KOPT-K1 (cell line): ENCODE measurements around the gene MLLT1.

ENCODE experiments used
- H3K27ac ChIP-seq: fragments of 200-600 bp; sonication (generic); 2 replicates; pipeline ENCODE4 v1.5.1; 2016; ENCODE audit warnings: antibody characterized with exemption, mild to moderate bottlenecking, low read depth, low read length; ENCODE audit not compliant: poor library complexity, severe bottlenecking
- H3K36me3 ChIP-seq: fragments of 200-600 bp; sonication (generic); 2 replicates; pipeline ENCODE4 v1.5.1; 2017; ENCODE audit warnings: antibody characterized with exemption, mild to moderate bottlenecking, low read length, moderate library complexity; ENCODE audit not compliant: insufficient read depth
- H3K9me3 ChIP-seq: fragments of 200-600 bp; sonication (generic); 2 replicates; pipeline ENCODE4 v1.5.1; 2017; ENCODE audit warnings: antibody characterized with exemption, low read length, mild to moderate bottlenecking; ENCODE audit not compliant: insufficient read depth, poor library complexity, severe bottlenecking

Gene MLLT1

DNA sequence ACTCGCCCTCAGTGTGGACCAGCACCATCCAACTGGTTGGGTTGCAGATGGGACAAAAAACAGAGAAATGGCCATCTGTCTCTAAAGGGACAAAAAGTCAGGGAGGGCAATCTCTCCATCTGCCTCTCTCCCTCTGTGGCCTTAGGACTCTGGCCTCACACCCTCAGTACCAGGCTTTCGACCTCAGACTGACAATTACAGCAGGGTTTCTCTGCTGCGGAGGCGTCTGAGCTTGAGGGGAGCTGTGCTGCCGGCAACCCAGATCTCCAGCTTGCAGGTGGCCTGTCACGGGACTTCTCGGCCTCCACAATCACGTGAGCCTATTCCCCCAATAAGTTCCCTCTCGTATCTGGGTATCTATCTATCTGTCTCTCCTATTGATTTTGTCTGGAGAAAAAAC, 27.7 kb downstream of the MLLT1 start:
- peaks cover 5% of the 10 kb centered on the region for H3K9me3 ChIP-seq
- H3K36me3 ChIP-seq, result peaks cover 66% of the 10 kb centered on the region
- no peak overlapping the region for H3K27ac ChIP-seq

DNA sequence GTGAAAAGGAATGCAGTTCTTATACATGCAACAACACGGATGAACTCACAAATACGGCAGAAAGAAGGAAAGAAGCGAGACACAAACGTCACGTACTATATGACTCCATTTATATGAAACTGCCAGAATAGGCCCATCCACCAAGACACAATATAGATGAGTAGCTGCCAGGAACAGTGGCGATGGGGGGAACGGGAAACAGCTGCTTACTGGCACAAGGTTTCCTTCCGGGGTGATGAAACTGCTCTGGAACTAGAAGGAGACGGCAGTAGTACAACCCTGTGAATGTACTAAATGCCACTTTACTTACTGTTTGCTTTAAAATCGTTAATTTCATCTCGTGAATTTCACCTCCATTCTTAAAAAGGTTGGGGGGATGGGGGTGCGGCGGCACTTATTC, 28.9 kb downstream of the MLLT1 start:
- peaks cover 15% of the 10 kb centered on the region for H3K9me3 ChIP-seq
- H3K27ac ChIP-seq, result no peak overlapping the region
- H3K36me3 ChIP-seq, result peaks cover 71% of the 10 kb centered on the region

DNA sequence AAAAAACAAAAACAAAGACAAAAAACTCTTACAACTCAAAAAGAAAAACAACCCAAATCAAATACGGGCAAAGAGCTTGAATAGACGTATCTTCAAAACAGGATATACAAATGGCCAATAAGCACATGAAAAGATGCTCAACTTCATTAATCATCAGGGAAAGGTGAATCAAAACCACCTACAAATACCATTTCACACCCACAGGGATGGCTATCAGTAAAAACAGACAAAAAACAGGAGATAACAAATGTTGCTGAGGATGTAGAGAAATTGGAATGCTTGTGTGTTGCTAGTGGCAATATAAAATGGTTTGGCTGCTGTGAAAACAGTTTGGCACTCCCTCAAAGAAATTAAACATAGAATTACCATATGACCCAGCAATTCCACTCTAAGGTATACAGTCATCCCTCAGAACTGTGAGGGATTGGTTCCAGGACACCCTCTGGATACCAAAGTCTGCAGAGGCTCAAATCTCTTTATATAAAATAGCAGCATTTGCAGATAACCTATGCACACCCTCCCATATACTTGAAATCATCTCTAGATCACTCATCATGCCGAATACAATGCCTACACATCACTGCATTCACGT, 29.7 kb downstream of the MLLT1 start:
- Histone ChIP-seq H3K9me3 (peaks cover 15% of the 10 kb centered on the region), H3K27ac (no peak overlapping the region), H3K36me3 (peaks cover 63% of the 10 kb centered on the region)

DNA sequence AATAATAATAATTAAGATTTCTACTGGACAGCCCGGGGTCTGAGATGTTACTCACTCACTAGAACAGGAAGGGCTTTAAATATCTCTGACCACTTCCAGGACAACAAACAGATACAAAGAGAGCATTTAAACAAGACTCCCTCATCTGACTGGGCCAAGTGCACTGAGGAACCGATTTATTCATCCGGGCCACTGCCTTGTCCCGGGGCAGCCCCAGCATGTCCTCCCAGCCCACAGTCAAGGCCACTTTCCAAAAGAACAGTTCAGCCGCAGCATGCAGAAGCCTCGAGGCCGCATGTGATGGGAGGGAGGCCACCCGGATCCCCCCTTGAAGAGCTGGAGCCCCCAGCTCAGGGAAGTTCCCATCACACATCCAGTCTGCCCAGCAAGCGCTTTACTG, 30.5 kb downstream of the MLLT1 start:
- H3K36me3 ChIP-seq, result peaks cover 55% of the 10 kb centered on the region
- peaks cover 15% of the 10 kb centered on the region for H3K9me3 ChIP-seq
- no peak overlapping the region for H3K27ac ChIP-seq

DNA sequence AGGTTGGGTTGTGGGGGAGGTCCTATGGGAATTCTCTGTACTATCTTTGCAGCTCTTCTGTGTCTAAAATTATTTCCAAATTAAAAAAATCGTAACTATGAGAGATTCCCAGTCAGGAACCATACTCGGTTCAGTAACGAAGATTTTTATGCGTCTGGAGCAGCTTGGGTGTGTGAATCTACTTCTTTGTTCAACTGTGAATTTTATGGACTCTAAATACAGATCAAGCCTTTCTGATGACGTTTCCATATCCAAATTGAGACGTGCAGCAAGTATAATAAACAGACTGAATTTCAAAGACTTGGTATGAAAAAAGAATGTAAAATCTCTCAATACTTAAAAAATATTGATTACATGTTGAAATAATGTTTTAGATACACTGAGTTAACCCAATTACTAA, 30.9 kb downstream of the MLLT1 start:
- Histone ChIP-seq H3K27ac (no peak overlapping the region), H3K9me3 (peaks cover 15% of the 10 kb centered on the region), H3K36me3 (peaks cover 50% of the 10 kb centered on the region)

DNA sequence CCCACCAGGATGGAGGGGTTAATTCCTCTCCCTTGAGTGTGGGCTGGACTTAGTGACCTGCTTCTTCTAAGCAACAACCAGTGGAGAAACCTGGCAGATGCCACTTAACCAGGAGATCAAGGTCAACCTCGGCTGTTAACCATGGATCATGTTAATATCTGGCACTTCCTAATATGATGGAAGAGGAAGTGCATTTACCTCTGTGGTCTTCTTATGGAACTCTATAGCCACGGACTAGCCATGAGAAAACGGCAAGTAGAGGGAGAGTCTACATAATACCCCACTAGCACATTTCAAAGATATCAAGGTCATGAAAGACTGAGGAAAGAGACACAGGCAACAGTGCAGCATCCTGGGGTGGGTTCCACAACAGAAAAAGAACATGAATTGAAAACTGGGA, 31.4 kb downstream of the MLLT1 start:
- H3K27ac ChIP-seq, result no peak overlapping the region
- peaks cover 49% of the 10 kb centered on the region for H3K36me3 ChIP-seq
- peaks cover 15% of the 10 kb centered on the region for H3K9me3 ChIP-seq

DNA sequence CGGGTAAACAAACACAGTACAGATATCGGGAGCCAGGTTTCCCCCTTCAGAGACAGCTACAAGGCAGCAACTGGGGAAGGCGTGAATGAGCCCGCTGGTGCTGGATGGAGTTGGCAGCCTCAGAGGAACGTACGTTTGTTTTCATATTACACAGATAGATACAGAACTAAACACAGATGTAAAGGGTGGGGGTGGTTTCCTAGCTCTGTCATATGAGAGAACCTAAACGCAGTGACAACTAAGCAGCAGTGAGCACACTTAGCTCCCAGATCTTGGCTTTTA, 32.8 kb downstream of the MLLT1 start:
- Histone ChIP-seq H3K27ac (no peak overlapping the region), H3K36me3 (peaks cover 53% of the 10 kb centered on the region), H3K9me3 (peaks cover 15% of the 10 kb centered on the region)

DNA sequence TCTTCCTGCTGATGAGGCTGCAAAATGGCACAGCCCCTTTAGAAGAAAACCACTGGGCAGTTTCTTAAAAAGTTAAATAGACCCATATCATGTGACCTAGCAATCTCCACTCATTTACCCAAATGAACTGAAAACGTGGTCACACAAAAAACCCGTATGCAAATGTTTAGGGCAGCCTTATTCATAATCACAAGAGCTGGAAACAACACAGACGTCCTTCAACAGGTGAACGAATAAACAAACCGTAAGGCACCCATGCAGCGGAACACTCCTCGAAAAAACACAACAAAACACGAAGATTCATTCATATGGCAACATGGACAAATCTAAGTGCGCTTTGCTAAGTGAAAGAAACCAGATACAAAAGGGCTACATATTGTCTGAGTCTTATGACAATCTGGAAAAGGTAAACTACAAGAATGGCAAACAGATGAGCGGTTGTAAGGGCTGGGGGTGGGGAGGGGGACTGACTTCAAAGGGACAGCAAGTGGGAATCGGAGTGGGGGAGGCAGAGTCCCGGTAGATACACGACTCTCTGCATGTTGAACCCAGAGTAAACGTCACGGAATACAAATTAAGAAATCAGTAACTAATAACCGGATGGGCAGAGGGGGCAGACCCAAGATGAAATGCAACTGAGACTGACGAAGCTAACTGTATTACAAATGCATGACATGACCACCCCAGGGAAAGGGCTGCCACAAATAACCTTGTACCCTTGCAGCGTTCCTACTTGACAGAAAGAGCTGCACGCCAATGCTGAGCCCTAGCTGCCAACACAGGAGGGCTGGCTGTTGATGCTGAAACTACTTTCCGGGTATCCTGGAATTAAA, 33.4 kb downstream of the MLLT1 start:
- Histone ChIP-seq H3K27ac (no peak overlapping the region), H3K36me3 (peaks cover 53% of the 10 kb centered on the region)

DNA sequence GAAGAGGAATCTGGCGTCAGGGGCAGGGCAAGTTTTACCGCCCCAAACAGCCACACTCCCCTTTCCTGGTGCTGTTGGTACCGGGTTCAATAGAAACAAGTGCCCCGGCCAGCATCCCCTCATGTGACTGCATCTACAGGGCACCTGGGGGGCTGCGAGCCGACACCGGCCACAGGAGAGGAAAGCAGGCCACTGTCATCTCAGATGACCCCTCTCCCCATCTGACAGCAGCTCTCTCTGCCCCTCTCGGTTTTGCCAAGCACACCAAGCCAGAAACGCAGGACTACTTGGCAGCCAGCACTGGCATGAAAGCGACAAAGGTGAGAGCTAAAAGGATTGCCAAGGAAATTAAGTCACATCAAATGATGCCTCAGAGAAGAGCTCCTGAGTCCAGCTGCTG, 37.1 kb downstream of the MLLT1 start:
- peaks cover 15% of the 10 kb centered on the region for H3K9me3 ChIP-seq
- peaks cover 33% of the 10 kb centered on the region for H3K36me3 ChIP-seq
- peak overlapping the region; percentile 34 for H3K27ac ChIP-seq

More for the DNA sequence above, 33.4 kb downstream of the MLLT1 start:
- peaks cover 15% of the 10 kb centered on the region for H3K9me3 ChIP-seq

DNA sequence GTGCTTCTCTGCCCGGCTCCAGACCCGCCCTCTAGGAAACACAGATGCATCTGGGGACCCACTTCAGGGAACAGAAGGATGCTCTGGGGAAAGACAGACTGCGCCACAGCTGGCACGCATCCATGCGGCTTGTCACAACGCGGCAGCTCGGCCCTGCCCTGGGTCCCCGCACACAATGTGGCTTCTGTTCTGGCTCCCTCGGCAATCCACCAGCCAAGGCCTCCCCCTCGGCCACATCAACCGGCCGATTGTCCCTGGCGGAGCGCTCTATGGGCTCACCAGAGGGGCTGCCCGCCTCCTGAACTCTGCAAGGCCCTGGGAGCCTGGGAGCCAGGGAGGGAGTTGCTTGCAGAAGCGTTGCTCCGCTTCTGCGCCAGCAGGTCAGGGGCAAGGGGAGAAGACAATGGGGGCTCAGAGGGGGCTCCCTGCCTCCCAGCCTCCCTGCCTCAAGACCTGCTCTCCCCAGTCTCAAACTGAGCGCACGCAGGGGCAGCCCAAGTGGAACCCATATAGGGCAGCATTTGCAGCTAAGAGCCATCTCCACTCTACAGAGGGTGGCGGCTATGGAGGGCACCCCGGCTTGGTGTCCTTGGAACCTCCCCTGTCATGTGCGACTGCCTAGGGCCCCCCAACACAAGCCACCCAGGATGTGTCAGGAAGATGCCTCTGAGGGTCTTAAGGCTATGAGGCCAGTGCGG, 37.9 kb downstream of the MLLT1 start:
- no peak overlapping the region for H3K27ac ChIP-seq

DNA sequence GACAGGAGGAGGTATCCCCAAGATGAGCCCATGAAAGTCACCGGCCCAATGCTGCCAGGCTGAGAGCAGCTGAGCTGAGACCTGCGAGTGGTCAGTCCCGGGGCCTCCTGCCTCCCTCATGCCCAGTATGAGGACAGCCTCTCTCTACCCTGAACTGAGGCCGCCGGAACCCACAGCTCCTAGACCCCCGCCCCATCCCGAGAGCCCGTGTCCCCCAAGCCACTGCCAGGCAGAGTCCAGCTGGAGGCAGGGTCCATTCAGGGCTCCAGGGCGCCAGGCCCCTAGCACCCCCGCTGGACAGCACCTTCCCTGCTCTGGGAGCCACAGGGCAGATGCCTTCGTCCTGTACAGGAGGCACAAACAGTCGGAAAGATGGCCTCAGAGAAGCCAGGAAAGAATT, 38.7 kb downstream of the MLLT1 start:
- no peak overlapping the region for H3K27ac ChIP-seq
- peaks cover under 1% of the 10 kb centered on the region for H3K9me3 ChIP-seq
- H3K36me3 ChIP-seq, result peaks cover 22% of the 10 kb centered on the region; the same call in 1 of the 2 replicates

More for the DNA sequence above, 37.9 kb downstream of the MLLT1 start:
- H3K9me3 ChIP-seq, result peaks cover 8% of the 10 kb centered on the region
- peaks cover 25% of the 10 kb centered on the region for H3K36me3 ChIP-seq

DNA sequence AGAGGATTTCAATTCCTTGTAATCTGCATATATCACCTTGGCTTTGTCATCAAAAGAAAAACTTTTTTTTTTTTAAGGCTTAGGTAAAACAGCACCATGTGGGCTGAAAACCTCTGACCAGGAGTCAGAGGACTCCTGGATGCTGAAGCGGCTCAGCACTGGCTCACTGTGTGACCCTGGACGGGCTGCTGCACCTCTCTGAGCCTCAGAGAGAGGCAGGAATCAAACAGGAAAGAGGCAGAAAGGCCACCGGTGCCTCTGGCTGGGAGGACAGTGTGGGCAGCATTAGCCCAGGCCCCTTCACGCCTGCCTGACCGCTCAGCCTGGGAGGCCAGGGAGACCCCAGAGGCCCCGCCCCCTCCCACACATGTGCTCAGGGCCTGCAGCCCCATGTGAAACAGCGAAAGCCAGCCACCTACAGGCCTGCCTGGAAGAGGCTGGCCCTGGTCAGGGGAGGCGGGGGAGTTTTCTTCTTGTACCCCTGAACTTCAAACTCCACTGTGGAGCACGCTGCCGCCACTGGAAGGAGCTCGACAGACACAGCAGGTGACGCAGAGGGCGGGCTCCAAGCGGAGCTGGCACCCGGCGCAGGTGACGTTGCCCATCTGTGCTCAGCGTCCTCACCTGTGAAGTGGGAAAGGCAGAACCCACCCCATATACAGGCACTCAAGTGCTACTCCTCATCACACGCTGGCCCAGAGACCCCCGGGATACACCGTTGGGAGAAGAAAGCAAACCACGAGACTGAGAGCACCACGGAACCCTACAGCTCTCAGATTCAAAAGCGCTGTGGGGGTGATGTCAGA, 39.7 kb downstream of the MLLT1 start:
- H3K9me3 ChIP-seq, result no peaks in the 10 kb centered on the region
- peak overlapping the region; percentile 51 for H3K27ac ChIP-seq
- H3K36me3 ChIP-seq, result peaks cover 22% of the 10 kb centered on the region; the same call in 1 of the 2 replicates

DNA sequence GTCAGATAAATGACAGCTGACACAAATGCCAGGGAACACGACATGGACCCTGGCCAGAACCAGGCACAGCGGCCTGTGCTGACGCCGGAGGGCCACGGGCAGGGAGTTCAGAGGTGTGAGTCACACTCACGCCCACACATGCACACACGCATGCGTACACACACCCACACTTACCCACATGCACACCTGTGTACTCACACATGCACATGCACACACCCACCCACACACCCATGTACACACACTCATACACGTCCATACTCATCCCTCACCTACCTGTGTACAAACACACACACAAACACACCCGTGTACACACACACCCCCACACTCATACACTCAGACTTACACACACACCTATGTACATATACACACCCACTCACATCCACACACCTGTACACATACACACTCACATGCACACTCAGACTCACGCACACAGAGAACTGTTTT, 40.4 kb downstream of the MLLT1 start:
- peaks cover 22% of the 10 kb centered on the region; the same call in 1 of the 2 replicates for H3K36me3 ChIP-seq
- H3K27ac ChIP-seq, result peak overlapping the region; percentile 51
- no peaks in the 10 kb centered on the region for H3K9me3 ChIP-seq

DNA sequence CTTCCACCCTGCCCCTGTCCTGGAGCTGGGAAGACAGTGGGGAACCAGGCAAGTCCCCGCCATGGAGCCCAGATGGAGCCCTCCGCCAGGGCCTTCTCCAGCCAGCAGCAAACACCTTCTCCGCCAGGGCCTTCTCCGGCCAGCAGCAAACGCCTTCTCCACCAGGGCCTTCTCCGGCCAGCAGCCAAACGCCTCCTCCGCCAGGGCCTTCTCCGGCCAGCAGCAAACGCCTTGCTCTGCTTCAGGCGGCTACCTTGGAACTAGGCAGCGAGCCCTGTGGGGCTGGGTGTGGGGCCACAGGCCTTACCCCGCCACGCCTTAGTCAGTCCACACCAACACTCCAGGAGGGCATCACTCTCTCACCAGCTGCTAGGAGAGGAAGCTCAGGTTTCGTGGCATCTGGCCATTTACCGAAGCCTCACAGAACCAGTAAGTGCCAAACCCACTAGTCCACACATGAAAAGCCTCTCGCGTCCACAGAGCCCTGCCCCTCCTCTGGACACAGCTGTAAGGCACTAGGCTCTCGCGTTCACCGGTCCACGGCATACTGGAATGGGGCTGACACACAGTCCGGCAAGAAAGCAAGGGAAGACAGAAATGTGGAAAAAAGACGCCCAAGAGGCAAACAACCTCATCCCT, 41.0 kb downstream of the MLLT1 start:
- H3K36me3 ChIP-seq, result peaks cover 22% of the 10 kb centered on the region; the same call in 1 of the 2 replicates
- H3K27ac ChIP-seq, result peak overlapping the region; percentile 51

More for the DNA sequence above, 41.0 kb downstream of the MLLT1 start:
- H3K9me3 ChIP-seq, result no peaks in the 10 kb centered on the region
